ENCODE results near the gene PHLDA1.

GRCh38 chr12:76023069-76023690 lies 8.4 kb downstream of the PHLDA1 start:
- no peak for TF ChIP-seq HMGXB4 (CRISPR knock-in tag; IDR thresholded peaks at IDR 0.05)
- no peak for TF ChIP-seq CTCF (IDR thresholded peaks at IDR 0.05)
- TF ChIP-seq GABPB1 (CRISPR knock-in tag; IDR thresholded peaks at IDR 0.05) = no peak
- TF ChIP-seq ZBTB21 (CRISPR knock-in tag; IDR thresholded peaks at IDR 0.05; ENCODE audit: borderline replicate concordance) = no peak
- TF ChIP-seq JUN (CRISPR knock-in tag; IDR thresholded peaks at IDR 0.05) = no peak

Measured in WTC11 (cell line).